Ishikawa (cell line): ENCODE results near the gene PLXNA4.

Experiments used
- CEBPB ChIP-seq: IDR thresholded peaks from 2 replicates; pipeline ENCODE4 v1.6.1; 2012
- EGR1 ChIP-seq: IDR thresholded peaks from 2 replicates; pipeline ENCODE4 v1.6.1; 2012
- EP300 ChIP-seq: IDR thresholded peaks from 2 replicates; pipeline ENCODE4 v1.6.1; 2012; ENCODE audit warnings: borderline replicate concordance
- RAD21 ChIP-seq: IDR thresholded peaks from 2 replicates; pipeline ENCODE4 v1.6.1; 2012; ENCODE audit warnings: low read depth
- YY1 ChIP-seq: IDR thresholded peaks from 2 replicates; pipeline ENCODE4 v1.6.1; 2012; ENCODE audit warnings: low read depth
- TF ChIP-seq, protein P1 (sequence below): IDR thresholded peaks from 2 replicates; pipeline ENCODE4 v1.6.1; 2012
- TF ChIP-seq, protein P2 (sequence below): IDR thresholded peaks from 2 replicates; pipeline ENCODE4 v1.6.1; 2012; ENCODE audit warnings: low read depth, mild to moderate bottlenecking

DNA sequence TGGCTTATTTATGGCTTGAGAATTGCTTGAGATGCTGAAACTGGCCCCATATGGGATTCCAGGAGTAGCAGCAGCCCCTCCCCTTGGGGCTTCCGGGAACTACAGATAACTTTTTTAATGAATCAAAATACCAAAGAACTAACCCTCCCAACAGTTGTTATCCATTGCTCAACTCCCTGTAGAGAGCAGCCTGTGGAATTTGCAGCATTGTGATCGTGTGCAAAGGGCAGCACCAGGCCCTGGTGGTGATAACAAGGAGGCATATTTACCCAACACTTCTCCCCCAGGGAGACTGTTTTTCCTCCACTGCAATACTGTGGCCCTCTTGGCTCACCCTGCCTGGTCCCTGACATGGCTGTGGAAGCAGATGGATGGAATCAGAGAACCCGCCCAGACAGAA is 196.2 kb downstream of the PLXNA4 start:
- no peak for TF ChIP-seq EGR1
- TF ChIP-seq YY1, result no peak
- TF ChIP-seq RAD21, result no peak
- TF ChIP-seq, protein P1, sequence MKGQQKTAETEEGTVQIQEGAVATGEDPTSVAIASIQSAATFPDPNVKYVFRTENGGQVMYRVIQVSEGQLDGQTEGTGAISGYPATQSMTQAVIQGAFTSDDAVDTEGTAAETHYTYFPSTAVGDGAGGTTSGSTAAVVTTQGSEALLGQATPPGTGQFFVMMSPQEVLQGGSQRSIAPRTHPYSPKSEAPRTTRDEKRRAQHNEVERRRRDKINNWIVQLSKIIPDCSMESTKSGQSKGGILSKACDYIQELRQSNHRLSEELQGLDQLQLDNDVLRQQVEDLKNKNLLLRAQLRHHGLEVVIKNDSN, result no peak
- TF ChIP-seq, protein P2, sequence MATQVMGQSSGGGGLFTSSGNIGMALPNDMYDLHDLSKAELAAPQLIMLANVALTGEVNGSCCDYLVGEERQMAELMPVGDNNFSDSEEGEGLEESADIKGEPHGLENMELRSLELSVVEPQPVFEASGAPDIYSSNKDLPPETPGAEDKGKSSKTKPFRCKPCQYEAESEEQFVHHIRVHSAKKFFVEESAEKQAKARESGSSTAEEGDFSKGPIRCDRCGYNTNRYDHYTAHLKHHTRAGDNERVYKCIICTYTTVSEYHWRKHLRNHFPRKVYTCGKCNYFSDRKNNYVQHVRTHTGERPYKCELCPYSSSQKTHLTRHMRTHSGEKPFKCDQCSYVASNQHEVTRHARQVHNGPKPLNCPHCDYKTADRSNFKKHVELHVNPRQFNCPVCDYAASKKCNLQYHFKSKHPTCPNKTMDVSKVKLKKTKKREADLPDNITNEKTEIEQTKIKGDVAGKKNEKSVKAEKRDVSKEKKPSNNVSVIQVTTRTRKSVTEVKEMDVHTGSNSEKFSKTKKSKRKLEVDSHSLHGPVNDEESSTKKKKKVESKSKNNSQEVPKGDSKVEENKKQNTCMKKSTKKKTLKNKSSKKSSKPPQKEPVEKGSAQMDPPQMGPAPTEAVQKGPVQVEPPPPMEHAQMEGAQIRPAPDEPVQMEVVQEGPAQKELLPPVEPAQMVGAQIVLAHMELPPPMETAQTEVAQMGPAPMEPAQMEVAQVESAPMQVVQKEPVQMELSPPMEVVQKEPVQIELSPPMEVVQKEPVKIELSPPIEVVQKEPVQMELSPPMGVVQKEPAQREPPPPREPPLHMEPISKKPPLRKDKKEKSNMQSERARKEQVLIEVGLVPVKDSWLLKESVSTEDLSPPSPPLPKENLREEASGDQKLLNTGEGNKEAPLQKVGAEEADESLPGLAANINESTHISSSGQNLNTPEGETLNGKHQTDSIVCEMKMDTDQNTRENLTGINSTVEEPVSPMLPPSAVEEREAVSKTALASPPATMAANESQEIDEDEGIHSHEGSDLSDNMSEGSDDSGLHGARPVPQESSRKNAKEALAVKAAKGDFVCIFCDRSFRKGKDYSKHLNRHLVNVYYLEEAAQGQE, result no peak
- TF ChIP-seq EP300, result no peak
- TF ChIP-seq CEBPB, result no peak
